NCI-H2029 (cell line): ENCODE data around the gene GORASP1.

Source experiments
- DNase-seq: peaks from one replicate; lab custom pipeline; 2025; lab: John Stamatoyannopoulos, UW

Gene GORASP1

DNA sequence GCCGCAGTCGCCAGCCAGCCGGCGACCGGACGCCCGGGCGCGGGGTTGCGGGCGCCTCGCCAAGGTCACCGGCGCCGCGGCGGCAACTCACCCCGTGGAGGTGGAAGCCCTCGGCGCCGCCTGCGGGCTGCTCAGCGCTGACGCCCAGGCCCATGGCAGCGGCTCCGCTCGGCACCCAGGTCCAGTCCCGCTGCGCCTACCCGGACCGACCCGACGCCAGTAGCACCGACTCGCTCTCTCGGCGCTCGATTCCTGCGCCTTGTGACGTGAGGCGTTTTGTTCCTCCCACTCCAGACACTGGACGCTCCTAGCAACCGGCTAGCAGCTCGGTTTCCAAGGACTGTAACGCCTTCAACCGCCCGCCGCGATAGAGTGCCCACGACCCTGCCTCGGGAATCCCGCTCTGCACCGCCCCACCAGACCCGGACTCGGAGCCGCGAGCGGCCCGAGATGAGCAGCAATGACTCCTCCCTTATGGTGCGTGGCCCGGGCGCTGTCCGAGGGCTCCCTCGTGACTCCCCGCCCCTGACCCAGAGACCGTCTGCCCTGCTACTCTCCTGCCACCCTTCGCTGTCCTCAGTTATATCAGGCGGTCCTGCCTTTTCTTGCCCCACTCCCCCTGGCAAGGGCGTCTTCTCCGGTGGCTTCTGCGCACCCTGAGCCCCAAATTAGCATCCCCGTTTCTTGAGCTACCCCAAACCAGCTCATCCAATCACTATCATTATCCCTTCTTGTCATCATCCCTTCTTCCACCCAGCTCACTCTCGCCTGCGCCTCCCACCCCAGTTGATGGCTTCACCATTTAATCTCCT, at the start of gene GORASP1, which contains the start of gene TTC21A:
Gene GORASP1 (minus strand): TSS at position 240 of the 812 bp plus-strand sequence. CDS start 86 bp downstream, at position 154.
Gene TTC21A (plus strand): TSS at position 293 of the 812 bp plus-strand sequence. CDS start 158 bp downstream, at position 451.
- peak; percentile 86 for DNase-seq

DNA sequence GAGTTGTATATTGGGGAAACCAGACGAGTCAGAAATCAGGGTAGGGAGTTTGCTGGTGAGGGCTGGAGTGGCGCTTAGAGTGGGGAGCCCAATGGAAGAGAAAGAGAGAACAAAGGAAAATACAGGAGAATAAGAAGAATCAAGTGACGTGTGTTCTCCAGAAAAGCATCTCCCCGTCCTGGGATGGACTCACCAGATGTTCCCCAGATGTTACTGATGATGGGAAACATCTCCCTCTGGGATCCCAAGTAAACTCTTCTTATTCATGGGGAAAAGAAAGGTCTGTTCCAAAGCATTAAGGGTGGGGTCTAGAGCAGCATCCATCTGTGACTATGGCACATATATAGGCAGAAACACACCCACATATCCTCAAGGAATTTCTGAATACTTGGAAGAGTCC, 49.0 kb upstream of the GORASP1 start:
- DNase-seq, result no peak

DNA sequence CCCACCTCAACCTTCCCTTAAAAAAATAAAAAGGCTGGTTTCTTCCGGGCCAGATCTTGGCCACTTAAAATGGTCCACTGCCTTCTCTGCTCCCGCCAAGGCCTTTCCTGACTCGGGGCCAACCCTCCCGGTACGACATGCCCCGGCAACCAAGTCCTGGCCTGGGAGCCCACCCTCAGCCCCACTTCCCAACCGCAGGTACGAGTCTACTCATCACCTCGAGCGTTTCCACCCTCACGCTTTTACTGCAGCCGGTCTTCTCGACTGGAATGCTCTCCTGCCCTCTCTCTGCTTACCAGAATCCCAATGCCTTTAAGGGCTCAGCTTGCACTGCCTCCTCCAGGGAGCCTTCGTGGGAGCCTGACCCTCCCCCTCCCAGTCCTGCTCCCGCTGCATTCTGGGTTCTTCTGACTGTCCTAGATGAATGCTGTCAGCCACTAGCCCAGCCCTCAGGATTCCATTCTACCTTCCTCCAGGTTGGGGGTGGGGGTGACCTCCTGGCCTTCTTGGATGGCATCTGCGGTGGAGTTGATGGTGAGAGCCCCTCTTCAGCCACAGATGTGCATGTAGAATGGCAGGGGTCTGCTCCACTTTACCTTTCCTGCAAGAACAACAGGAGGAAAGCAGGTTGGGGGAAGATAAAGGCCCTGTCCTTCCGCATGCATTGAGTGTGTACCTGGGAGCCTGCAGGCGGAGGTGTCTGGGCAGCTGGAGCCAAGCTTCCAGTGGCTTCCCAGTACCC, 47.0 kb upstream of the GORASP1 start:
- no peak for DNase-seq

DNA sequence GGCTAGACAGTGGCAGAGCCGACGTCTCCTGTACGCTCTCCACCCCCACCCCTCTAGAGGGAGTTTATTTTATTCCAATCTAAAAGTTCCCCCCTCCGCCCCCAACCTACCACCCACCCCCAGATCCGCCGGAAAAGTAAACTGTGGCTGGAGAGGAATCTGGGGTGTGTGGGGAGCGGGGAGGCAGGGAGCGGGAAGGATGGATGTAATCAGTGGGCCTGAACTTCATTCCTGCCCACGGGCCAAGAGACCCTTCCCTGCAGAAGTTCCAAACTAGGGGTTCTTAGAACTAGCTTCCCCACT, 46.5 kb upstream of the GORASP1 start:
- DNase-seq, result no peak

DNA sequence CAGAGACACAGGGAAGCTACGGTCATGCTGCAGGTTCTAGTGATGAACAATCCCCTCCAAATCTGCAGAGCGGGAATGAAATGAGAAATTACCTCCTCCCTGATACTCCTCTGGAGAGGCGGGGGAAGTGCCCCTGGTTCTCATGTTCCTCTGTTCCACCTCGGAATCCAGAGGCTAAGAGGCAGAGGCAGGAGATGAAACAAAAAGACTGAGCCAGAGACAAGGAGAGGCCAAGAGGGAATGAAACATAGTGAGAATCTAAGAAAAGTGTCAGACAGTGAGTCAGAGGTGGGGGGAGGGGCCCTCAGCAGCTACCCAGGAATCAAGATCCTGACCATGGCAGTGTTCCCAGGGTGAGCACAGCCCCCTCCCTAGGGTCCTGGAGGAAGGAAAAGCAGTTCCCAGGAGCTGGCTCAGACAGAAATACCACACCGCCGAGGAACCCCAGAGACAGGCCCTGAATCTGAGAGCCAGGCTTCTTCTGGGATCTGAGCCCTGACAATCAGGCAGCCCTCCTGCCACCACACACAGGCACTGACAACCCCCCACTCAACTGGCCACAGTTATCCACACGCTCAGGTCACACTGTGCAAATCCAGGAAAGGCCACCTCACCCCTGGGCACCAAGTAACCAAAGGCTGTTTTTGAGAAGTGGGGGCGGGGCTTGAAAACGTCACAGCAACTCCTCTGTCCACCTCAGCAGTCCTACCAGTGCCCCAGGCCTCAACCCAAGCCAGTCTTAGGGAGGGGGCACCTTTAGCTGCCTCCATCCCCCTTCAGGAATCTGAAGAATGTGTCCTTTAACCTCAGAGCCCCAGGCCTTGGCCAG, 43.6 kb upstream of the GORASP1 start:
- DNase-seq, result no peak

DNA sequence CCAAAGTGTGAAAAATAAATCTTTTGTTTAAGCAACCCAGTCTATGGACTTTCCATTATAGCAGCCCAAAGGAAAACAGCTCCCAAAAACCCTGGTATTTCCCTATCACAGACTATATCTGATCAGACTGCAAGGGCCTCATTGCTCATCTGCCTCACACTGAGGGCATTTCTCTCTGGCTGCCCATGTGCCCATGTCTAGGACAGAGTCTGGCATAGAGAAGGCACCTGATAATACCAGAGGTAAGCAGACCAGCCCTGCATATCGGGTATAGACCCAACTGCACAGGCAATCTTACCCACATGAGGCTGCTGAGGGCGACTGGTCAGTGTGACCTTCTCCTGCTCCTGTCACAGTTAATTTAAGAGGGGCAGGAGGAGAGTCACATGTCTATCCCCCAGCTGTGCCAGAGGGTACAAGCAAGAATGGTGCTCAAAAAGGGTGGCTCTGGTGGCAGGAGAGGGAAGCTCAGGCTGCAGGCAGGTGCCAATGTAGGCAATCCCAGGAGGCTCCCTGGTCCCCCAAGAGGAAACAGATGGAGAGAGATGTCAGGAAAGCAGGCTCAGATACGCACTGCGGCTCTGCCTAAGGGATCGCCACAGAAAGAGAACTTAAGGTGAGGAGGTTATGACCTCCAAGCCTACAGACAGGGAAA, 42.8 kb upstream of the GORASP1 start:
- DNase-seq, result no peak

DNA sequence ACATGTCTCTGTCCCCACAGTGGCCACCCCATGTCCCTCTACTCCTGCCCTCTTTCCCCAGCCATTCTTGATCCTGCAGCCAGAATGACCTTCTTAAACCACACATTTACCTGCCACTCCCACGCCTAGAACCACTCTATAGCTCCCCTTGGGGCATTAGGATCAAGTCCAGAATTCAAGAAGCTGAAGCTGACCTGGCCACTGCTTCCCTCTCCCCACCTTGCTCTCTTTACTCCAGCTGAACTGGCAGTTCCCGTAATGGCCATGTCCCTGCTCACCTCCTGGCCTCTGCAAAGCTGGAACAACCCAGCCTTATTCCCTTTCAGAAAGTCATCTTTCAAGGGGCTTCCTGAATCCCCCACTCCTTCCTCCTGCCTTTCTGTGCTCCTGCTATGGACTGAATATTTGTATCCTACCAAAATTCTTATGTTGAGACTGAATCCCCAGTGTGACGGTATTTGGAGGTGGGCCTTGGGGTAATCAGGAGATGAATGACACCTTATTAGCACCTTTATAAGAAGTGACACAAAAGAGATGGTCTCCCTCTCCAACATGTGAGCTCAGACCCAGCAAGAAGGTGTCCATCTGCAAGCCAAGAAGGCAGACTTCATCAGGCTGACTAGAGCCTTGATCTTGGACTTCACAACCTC, 42.2 kb upstream of the GORASP1 start:
- DNase-seq, result no peak

DNA sequence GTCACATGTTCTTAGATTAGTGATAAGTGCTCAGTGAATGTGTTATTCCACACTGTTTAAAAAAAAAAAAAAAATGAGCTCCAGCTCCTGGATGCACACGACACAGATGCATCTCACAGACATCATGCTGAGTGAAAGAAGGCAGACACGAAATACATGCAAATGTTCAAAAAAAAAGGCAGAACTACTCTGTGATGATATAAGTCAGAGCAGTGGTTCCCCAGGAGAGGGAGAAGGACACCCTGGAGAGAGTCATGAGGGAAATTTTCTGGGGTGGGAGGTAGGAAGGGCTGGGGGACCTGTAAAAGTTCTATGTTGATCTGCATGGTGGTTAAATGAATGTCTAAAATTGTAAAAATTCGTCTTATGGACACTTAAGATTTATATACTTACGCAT, 41.6 kb upstream of the GORASP1 start:
- no peak for DNase-seq

DNA sequence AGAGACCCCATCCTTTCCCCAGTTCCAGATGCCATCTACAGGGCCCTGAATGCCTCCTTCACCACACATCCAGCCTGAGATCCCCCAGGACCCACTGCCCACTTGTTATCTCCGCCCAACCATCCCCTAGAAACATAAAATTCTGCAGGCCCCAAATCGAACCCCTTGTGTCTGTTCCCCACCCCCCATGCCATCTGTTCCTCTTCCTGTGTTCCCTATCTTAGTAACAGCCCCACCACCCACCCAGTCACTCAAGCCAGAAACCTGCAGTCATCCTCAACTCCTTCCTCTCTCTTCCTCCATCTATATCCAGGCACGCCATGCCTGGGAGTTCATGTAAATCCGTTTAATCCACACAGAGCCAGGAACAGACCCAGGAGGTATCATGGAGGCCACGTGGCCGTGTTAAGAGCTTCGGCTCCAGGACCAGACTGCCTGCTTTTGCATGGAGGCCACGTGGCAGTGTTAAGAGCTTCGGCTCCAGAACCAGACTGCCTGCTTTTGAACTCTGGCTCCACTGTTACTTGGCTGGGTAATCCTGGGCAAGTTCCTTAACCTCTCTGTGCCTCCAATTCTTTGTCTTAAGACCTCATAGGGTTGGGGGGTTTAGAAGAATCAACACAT, 41.1 kb upstream of the GORASP1 start:
- no peak for DNase-seq

DNA sequence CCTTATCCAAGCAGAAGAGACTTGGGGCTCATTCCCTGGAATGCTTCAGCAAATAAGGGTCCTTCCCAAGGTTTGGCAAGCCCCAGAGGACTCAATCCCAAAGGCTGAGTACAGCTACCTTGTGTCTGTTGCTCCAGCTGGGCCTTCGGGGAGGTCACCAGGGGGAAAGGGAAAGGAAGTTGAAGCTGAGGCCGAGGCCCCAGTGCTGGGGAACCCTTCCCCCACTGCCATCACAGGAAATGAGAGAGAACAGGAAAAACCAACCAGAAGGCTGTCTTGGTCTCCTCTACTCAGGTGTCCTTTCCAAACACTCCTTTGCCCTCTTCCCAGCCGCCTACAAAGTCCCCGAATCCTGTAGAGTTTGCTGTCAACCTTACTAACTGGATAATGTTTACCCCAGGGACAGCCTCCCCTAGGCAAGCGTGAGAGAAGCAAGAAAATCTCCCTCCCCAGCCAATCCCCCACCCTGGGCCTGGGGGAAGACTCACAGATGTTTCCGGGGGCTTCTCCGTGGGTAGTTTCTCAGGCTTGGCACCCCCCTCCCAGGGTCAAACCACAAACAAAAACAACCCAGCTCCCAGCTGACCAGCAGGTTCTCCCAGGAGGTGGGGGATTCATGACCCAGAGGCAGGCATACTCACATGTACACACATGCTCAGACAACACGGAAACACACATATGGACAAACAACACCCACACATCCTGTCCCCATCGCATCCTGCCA, 40.4 kb upstream of the GORASP1 start:
- no peak for DNase-seq

DNA sequence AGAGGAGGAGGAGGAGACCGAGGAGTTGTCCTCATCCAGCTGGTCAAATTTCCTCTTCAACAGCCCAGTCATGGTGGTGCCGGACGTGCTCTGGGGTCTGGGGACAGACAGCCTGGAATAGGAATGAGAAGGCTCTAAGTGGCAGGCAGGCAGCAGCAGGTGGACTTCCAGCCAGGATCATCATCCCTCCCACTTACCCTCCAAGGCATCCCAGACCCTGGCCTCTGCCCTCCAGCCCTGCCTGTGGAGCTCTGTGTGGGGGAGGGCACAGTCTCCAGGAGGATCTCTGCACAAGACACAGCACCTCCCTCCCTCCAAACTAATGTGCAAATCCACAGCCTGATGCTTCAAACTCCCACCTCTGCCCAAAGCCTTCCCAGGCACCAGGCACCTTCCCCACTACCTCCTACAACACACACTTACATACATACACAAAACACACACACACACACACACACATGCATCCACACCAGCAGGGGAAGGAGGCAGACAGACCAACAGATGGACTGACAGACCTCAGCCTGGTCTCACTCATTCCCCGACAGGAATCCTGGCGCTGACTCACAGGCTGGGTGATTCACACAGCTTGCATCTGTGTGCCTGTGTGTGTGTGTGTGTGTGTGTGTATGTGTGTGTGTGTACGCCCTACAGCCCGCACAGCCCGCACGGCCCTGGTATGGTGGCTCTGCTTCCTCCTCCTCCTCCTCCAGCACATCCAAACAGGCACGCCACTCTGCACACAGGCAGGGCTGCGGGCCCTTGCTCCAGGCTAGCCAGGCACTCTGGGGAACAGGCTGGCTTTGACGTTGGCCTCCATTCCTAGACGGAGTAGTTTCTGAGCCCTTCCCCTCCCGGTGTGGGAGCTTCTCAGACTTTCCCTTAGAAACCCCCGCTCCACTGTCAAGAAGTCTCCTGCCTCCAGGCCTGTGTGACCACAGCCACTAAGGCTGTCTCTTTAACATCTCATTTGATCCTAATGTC, 39.5 kb upstream of the GORASP1 start:
- peak; percentile 39 for DNase-seq

DNA sequence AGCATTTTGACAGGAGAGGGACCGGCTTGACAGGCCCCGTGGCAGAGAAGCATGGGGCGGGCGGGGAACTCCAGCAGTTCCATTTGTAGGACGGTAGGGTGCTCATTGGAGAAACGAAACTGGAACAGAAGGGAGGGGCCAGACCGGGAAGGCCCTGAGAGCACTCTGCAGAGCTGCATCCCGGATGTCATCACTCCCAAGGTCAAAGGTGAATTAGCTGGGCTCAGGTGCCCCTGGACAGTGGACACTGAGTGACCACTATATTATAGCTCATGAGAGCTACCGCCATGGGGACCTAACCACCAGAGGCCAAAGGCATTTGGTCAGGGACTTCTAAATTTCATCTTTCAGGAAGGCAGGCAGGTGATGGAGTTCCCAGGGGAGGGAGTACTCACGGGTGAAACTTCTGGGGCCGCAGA, 38.7 kb upstream of the GORASP1 start:
- no peak for DNase-seq

DNA sequence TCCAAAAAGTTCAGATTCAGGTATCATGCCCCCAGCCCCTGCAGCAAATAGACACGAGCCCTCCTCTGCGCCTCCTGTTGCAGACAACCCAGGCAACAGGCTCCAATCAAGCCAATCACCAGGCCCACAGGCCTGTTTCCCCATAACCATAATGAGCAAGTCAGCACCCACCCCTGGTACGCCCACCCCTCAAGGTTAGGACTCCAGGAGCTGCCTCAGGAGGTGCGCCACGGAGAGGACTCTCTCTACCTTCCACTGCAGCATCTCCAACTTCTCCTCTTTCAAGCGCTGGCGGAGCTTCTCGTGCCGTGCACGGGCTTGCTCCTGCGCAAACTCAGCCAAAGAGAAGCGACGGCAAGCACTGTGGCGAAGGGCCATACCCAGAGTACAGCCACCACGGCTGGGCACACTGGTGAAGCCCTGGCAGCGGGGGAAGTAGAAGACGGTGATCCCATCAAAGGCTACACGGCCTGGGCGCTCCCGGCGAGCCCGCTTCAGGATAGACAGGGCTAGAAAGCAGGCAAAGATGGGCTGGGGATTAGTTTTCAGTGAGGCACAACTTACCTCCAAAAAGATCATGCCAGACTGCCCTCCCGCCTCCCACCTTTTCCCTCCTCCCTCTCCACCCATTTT, 37.4 kb upstream of the GORASP1 start:
- DNase-seq, result no peak

DNA sequence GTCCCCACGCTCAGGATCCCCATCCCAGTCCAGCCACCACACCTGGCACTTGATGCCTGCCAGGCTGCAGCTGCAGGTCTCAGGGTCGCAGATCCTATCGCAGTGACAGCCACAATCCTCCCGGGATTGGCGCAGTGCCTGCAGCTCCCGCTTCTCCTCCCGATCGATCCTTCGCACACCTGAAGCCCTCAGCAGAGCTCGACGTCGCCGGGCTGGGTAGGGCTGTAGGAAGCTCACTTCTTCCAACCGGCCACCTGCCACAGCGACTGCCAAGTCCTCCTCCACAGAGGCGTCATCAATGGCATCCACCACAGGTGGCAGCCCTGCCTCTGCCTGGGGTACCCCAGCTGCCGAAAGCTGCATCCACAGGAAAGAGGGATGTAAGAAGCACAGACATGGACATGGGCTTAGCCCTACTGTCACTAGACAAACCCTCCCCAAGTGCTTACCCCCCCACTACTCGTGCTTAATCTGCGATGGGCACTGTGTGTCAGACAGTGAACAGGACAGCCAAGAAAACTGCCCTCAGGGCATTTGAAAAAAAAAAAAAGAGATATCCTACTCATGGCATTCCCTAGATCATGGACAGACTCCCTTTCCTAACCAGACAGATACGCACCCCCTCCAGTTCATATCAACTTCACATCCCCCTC, 36.8 kb upstream of the GORASP1 start:
- DNase-seq, result peak; percentile 82

DNA sequence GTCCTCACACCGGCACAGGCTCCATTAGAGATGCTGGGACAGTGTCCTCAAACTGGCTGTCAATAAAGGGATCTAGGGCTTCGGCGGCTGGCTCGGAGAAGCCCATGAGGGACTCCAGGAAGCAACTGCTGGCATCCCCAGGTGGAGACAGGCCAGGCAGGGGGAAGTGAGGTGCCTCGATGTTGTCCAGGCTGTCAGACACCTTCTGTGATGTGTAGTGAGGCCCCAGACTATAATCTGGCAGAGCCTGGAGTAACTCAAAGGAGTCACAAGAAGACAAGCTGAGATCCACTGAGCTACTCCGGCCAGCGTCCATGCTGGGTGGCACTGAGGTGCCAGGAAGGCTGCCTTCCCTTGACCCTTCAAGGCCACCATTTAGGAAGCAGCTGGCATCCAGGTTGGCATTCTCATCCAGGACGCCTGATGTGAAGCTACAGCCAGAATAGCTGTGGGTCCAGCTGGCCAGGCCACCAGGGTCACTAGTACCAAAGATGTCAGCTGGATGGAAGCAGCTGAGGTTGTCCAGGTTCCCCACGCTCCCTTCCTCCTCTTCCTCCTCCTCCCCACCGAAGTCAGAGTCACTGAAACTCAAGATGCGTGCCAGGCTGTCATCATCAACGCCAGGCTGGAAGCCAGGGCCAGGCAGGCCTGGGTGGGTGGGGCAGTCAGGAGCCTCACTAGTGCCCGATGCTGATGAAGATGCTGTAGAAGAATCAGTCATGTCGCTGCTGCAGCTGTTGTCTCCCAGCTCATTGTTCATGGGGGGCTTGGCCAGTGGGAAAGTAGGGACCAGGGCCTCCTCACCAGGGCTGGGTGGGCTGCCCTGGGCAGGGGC, 35.8 kb upstream of the GORASP1 start:
- no peak for DNase-seq

DNA sequence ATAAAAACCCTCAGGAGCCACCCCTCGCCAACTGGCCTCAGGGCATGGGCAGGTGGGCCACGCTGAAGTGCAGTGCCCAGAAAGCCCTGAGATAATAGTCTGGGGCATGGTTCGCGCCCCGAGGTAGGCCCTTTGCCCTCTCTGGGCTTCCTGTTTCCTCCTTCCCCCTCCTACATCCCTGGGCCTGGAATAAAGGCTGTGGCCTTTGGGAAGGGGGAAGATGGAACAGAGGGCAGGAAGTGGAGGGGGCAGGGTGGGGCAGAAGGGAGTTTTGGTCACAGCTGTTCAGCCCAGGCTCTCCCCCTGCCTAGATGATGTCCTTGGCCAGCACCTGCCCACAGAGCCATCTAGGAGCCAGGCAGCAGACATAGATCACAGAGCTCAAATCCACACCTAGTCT, 34.6 kb upstream of the GORASP1 start:
- DNase-seq, result peak; percentile 83
